ENCODE results near the gene NUPR2.

DNA sequence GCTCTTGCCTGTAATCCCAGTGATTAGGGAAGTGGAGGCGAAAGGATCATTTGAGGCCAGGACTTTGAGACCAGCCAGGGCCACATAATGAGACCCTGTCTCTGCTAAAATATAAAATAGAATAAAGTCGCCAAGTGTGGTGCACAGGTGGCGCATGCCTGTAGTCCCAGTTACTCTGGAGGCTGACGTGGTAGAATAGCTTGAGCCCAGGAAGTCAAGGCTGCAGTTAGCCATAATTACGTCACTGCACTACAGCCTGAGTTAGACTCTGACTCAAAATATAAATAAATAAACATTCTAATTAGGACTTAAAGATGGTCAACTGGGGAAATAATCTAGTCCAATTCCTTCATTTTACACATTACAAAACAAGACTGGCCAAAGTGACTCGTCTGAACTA is 10.7 kb downstream of the NUPR2 start:
- TF ChIP-seq, protein P1, sequence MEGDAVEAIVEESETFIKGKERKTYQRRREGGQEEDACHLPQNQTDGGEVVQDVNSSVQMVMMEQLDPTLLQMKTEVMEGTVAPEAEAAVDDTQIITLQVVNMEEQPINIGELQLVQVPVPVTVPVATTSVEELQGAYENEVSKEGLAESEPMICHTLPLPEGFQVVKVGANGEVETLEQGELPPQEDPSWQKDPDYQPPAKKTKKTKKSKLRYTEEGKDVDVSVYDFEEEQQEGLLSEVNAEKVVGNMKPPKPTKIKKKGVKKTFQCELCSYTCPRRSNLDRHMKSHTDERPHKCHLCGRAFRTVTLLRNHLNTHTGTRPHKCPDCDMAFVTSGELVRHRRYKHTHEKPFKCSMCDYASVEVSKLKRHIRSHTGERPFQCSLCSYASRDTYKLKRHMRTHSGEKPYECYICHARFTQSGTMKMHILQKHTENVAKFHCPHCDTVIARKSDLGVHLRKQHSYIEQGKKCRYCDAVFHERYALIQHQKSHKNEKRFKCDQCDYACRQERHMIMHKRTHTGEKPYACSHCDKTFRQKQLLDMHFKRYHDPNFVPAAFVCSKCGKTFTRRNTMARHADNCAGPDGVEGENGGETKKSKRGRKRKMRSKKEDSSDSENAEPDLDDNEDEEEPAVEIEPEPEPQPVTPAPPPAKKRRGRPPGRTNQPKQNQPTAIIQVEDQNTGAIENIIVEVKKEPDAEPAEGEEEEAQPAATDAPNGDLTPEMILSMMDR (IDR thresholded peaks at IDR 0.05), result no peak
- no peak for TF ChIP-seq POLR2A (IDR thresholded peaks at IDR 0.05)

Data from testis (tissue), 2 donors.